K562 (cell line): ENCODE measurements around the gene MTOR. TPM values are rescaled to one million over a fixed set of nuclear protein-coding genes. Genes with fewer than 3 reads are reported as not detected.

Experiments
- ATAC-seq: fragments of 200-7000 bp; cut with Tn5 transposase; 3 replicates; pipeline ENCODE4 v1.9.1; 2020; ENCODE audit warnings: moderate library complexity
- BruUV-seq: library from RNA; stranded (reverse); fragments of 400-500 nt; replicated peaks from 2 replicates; lab custom pipeline; 2021; lab: Mats Ljungman, UMichigan
- CTCF ChIA-PET: fragments of 300-600 bp; formaldehyde crosslinking; extraction: SDS; loops from one replicate; lab custom pipeline; 2021; ENCODE audit warnings: low intra/inter-chr PET ratio; lab: Yijun Ruan, JAX
- POLR2A ChIA-PET: fragments of 300-600, 350-650 bp; sonication (Branson Sonifier 250); formaldehyde crosslinking; extraction: SDS; loops from one replicate; lab custom pipeline; 2021; ENCODE audit warnings: antibody characterized with exemption, inconsistent platforms; lab: Yijun Ruan, JAX
- DNase-seq, 4 experiments: peaks; one replicate each; pipeline versions ENCODE4 v3.0.0 to v3.0.0-alpha.2; 2011 to 2018; ENCODE audit warnings: low spot score in 3 of 4, mixed read lengths in 3 of 4; ENCODE audit errors: extremely low read depth in 1 of 4
- FAIRE-seq: peaks from 2 replicates; lab custom pipeline; 2011; peaks lifted over from hg19 to GRCh38; lab: Jason Lieb, UNC
- H2AFZ ChIP-seq: 2 replicates; pipeline ENCODE4 v1.6.0; 2011; ENCODE audit warnings: low read depth, low read length, control low read depth, inconsistent platforms
- H3K27ac ChIP-seq: fragments of 200-600 bp; 3 replicates; pipeline ENCODE4 v1.8.0; 2011; ENCODE audit warnings: low read depth, mild to moderate bottlenecking, control low read depth, inconsistent platforms, low read length, moderate library complexity, mixed read lengths; ENCODE audit errors: extremely low read depth
- H3K27me3 ChIP-seq, 2 experiments: fragments of 300-600 bp in 1 of 2; 2 replicates in 1 of 2; 3 replicates in 1 of 2; pipeline versions ENCODE4 v1.6.0 to v1.8.0; 2011; ENCODE audit warnings: inconsistent platforms in 2 of 2, low read length in 2 of 2, mild to moderate bottlenecking in 1 of 2, mixed read lengths in 1 of 2, moderate library complexity in 1 of 2; ENCODE audit not compliant: control insufficient read depth in 2 of 2, insufficient read depth in 2 of 2
- H3K36me3 ChIP-seq: fragments of 300-600 bp; 3 replicates; pipeline ENCODE4 v1.8.0; 2011; ENCODE audit warnings: mild to moderate bottlenecking, low read length, inconsistent platforms; ENCODE audit not compliant: control insufficient read depth, insufficient read depth
- H3K4me1 ChIP-seq, 2 experiments: fragments of 200-600 bp in 1 of 2; replicated peaks in 1 of 2; 2 replicates in 1 of 2; 3 replicates in 1 of 2; pipeline versions ENCODE4 v1.5.1 to v1.8.0; 2011; ENCODE audit warnings: inconsistent platforms in 2 of 2, low read length in 2 of 2, mild to moderate bottlenecking in 1 of 2, mixed read lengths in 1 of 2, moderate library complexity in 1 of 2; ENCODE audit not compliant: control insufficient read depth in 2 of 2, insufficient read depth in 2 of 2
- H3K4me2 ChIP-seq: 2 replicates; pipeline ENCODE4 v1.6.1; 2011; ENCODE audit warnings: low read length, control low read depth, inconsistent platforms, mixed read lengths; ENCODE audit not compliant: insufficient read depth
- H3K4me3 ChIP-seq: fragments of 200-600 bp; sonication (generic), shearing (Covaris generic); 2 replicates; pipeline ENCODE4 v1.5.1; 2016; ENCODE audit warnings: control low read depth, inconsistent platforms
- H3K79me2 ChIP-seq: fragments of 200-600 bp; 3 replicates; pipeline ENCODE4 v1.8.0; 2011; ENCODE audit warnings: low read length, inconsistent platforms; ENCODE audit not compliant: control insufficient read depth, insufficient read depth
- H3K9ac ChIP-seq, 2 experiments: 2 replicates each; pipeline versions ENCODE4 v1.6.0 to v1.6.1; 2011; ENCODE audit warnings: low read depth in 2 of 2, low read length in 2 of 2, control low read depth in 1 of 2, inconsistent platforms in 1 of 2, mild to moderate bottlenecking in 1 of 2, mixed read lengths in 1 of 2; ENCODE audit not compliant: insufficient read depth in 1 of 2
- H3K9me1 ChIP-seq: one replicate; pipeline ENCODE4 v1.6.0; 2011; ENCODE audit warnings: inconsistent platforms, mild to moderate bottlenecking, low read length, moderate library complexity; ENCODE audit not compliant: control insufficient read depth, insufficient read depth
- H3K9me3 ChIP-seq: replicated peaks from 2 replicates; pipeline ENCODE4 v1.5.1; 2011; ENCODE audit warnings: low read depth, low read length, inconsistent platforms; ENCODE audit not compliant: control insufficient read depth, insufficient read depth
- H4K20me1 ChIP-seq: replicated peaks from 2 replicates; pipeline ENCODE4 v1.6.1; 2011; ENCODE audit warnings: low read length, inconsistent platforms, mixed read lengths; ENCODE audit not compliant: control insufficient read depth, insufficient read depth
- ARNT ChIP-seq, 2 experiments: fragments of 450-650 bp; IDR thresholded peaks; 2 replicates each; pipeline ENCODE4 v1.6.1; 2016; ENCODE audit warnings: mild to moderate bottlenecking in 1 of 2
- FOXK2 ChIP-seq, 2 experiments: fragments of 450-650 bp; IDR thresholded peaks in 1 of 2; conservative IDR thresholded peaks in 1 of 2; 2 replicates each; pipeline ENCODE4 v1.6.1; 2016; ENCODE audit warnings: low read depth in 2 of 2, mild to moderate bottlenecking in 1 of 2
- HNRNPH1 ChIP-seq: fragments of 200-400 bp; formaldehyde crosslinking; optimal IDR thresholded peaks from 2 replicates; pipeline ENCODE3; 2017; ENCODE audit warnings: low read depth, mild to moderate bottlenecking, low read length, moderate library complexity
- SIX5 ChIP-seq, 2 experiments: IDR thresholded peaks; 2 replicates each; pipeline ENCODE4 v1.6.1; 2011; ENCODE audit warnings: low read length in 2 of 2, borderline replicate concordance in 1 of 2, low read depth in 1 of 2, mild to moderate bottlenecking in 1 of 2, moderate library complexity in 1 of 2; ENCODE audit not compliant: insufficient read depth in 1 of 2
- ZNF408 ChIP-seq: fragments of 250-450 bp; sonication (Bioruptor Pico); IDR thresholded peaks from 2 replicates; pipeline ENCODE4 v1.4.0; 2020; ENCODE audit warnings: low read depth, mild to moderate bottlenecking, moderate library complexity
- whole genome bisulfite sequencing: fragments of 100-300 bp; shearing (Covaris generic); methylation state at CpG from one replicate; pipeline ENCODE4 v1.1.6; 2016; ENCODE audit warnings: low coverage, mixed read lengths; ENCODE audit not compliant: insufficient coverage; ENCODE audit errors: missing lambda C conversion rate; 5-methylcytosine and 5-hydroxymethylcytosine counted together
- in situ Hi-C: fragments of 300-500 bp; cut with MboI; formaldehyde crosslinking; loops from 4 replicates; pipeline ENCODE4 v1.15.0; 2018; ENCODE audit warnings: inconsistent platforms, mixed read lengths
- intact Hi-C: fragments of 100-400 bp; cut with micrococcal nuclease; formaldehyde crosslinking; loops from 2 replicates; pipeline ENCODE4 v1.14.2; 2022
- polyA plus RNA-seq, 8 experiments: library from polyadenylated mRNA; depleted of rRNA in 4 of 8; stranded (reverse) in 5 of 8; unstranded in 3 of 8; fragments of >200 nt; fragmentation: Nextera tagmentation in 2 of 8; fragmentation: Illumina TruSeq in 1 of 8; extraction: Ambion mirVana in 2 of 8; extraction: Trizol in 1 of 8; gene quantifications; 2 replicates each; pipeline versions ENCODE4 v1.2.1 to v1.2.3, GENCODE V29; 2011 to 2014; ENCODE audit warnings: inconsistent platforms in 1 of 8, missing spikeins in 1 of 8
- total RNA-seq, 7 experiments: library from RNA; depleted of rRNA in 6 of 7; stranded (reverse); fragments of >200 nt in 6 of 7; fragmentation: Illumina TruSeq in 2 of 7; extraction: Trizol in 2 of 7; gene quantifications; 2 replicates each; pipeline versions ENCODE4 v1.2.1 to v1.2.3, GENCODE V29; 2011 to 2021; ENCODE audit warnings: low replicate concordance in 1 of 7
- TF ChIP-seq, protein P1 (sequence below): fragments of 250-450 bp; sonication (Bioruptor Pico); IDR thresholded peaks from 2 replicates; pipeline ENCODE4 v1.4.0; 2020; ENCODE audit warnings: mild to moderate bottlenecking, moderate library complexity

MTOR gene
- total and polyA plus RNA-seq, 9 of the 15 experiments (the other 6 are each of a cell fraction or from before 2014, with no cell fraction given), result 11.4 to 71.4 (median 52.2) TPM

- BruUV-seq, result no TSS peak
- H3K9me1 ChIP-seq, result no peaks in the 10 kb centered on the region
- no peaks in the 10 kb centered on the region for H3K79me2 ChIP-seq
- no peak overlapping the region for H3K4me3 ChIP-seq
- H2AFZ ChIP-seq, result no peak overlapping the region
- no peak overlapping the region for H3K4me2 ChIP-seq
- no peaks in the 10 kb centered on the region; the same call in 1 of the 2 replicates for H4K20me1 ChIP-seq
- WGBS, result 79% methylated on average over 7 of the region's 7 CpGs
- POLR2A ChIA-PET, result interaction anchor here (0.6 to 1.5 kb wide), 2 partner anchors 11 to 389 kb away, joined by 3 to 4 read pairs; no protein-coding TSS in a partner anchor
- no peaks in the 10 kb centered on the region for H3K27me3 ChIP-seq
- intact Hi-C loops, result no loop called here
- in situ Hi-C loops, result no loop called here
- FAIRE-seq, result no peak
- peaks cover 0 to 13% of the 10 kb centered on the region in 2 experiments; a peak in 4 of 5 replicates for H3K4me1 ChIP-seq
- no peak overlapping the region for H3K9ac ChIP-seq
- no peak for TF ChIP-seq ARNT (IDR thresholded peaks at IDR 0.05)
- no peak for TF ChIP-seq FOXK2 (conservative IDR thresholded peaks at IDR 0.05 in 1 of 2, IDR thresholded peaks at IDR 0.05 in 1 of 2; ENCODE audit: low read depth in 2 of 2)
- TF ChIP-seq ZNF408 (CRISPR knock-in tag), result no peak
- TF ChIP-seq HNRNPH1, result no peak
- no peak for TF ChIP-seq SIX5 (IDR thresholded peaks at IDR 0.05; ENCODE audit: borderline replicate concordance in 1 of 2, insufficient read depth in 1 of 2, low read depth in 1 of 2, low read length in 2 of 2)
- TF ChIP-seq, protein P1, sequence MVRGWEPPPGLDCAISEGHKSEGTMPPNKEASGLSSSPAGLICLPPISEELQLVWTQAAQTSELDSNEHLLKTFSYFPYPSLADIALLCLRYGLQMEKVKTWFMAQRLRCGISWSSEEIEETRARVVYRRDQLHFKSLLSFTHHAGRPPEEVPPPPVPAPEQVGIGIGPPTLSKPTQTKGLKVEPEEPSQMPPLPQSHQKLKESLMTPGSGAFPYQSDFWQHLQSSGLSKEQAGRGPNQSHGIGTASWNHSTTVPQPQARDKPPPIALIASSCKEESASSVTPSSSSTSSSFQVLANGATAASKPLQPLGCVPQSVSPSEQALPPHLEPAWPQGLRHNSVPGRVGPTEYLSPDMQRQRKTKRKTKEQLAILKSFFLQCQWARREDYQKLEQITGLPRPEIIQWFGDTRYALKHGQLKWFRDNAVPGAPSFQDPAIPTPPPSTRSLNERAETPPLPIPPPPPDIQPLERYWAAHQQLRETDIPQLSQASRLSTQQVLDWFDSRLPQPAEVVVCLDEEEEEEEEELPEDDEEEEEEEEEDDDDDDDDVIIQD (CRISPR knock-in tag), result no peak
- no peak for ATAC-seq
- H3K36me3 ChIP-seq, result peaks cover 53% of the 10 kb centered on the region
- H3K27ac ChIP-seq, result no peak overlapping the region
- no peak for DNase-seq
- CTCF ChIA-PET, result no interaction called here
- H3K9me3 ChIP-seq, result no peaks in the 10 kb centered on the region
Observed at GRCh38 chr1:11174261-11174942, 87.9 kb downstream of the MTOR start.
